Spleen (tissue), 11 donors: Measurements from ENCODE around the gene NLRP1. TPM values are rescaled to one million over a fixed set of nuclear protein-coding genes. Genes with fewer than 3 reads are reported as not detected.

Experiments
- DNase-seq: peaks from one replicate; pipeline ENCODE4 v3.0.0-alpha.2; 2020
- H3K27ac ChIP-seq, 8 donors: fragments of 200-600 bp; sonication (generic) in 7 of 8; 1 replicate in 4 of 8; 2 replicates in 4 of 8; pipeline versions ENCODE4 v1.5.0 to v1.8.0; 2016 to 2021; ENCODE audit warnings: inconsistent platforms in 4 of 8, mild to moderate bottlenecking in 4 of 8, moderate library complexity in 1 of 8
- H3K27me3 ChIP-seq, 7 donors: fragments of 200-600 bp; sonication (generic) in 6 of 7; replicated peaks in 1 of 7; 1 replicate in 4 of 7; 2 replicates in 3 of 7; pipeline versions ENCODE4 v1.5.0 to v1.8.0; 2016 to 2021; ENCODE audit warnings: inconsistent platforms in 3 of 7, mild to moderate bottlenecking in 1 of 7
- H3K36me3 ChIP-seq, 6 donors: fragments of 200-600 bp; sonication (generic) in 5 of 6; 1 replicate in 4 of 6; 2 replicates in 2 of 6; pipeline versions ENCODE4 v1.5.0 to v1.8.0; 2016 to 2021; ENCODE audit warnings: inconsistent platforms in 2 of 6
- H3K4me1 ChIP-seq, 6 donors: fragments of 200-600 bp; sonication (generic) in 5 of 6; 1 replicate in 3 of 6; 2 replicates in 3 of 6; pipeline versions ENCODE4 v1.5.0 to v1.8.0; 2016 to 2021; ENCODE audit warnings: inconsistent platforms in 3 of 6
- H3K4me3 ChIP-seq, 8 donors: fragments of 200-600 bp; sonication (generic) in 7 of 8; 1 replicate in 4 of 8; 2 replicates in 4 of 8; pipeline versions ENCODE4 v1.5.0 to v1.8.0; 2016 to 2021; ENCODE audit warnings: inconsistent platforms in 4 of 8, mild to moderate bottlenecking in 4 of 8, moderate library complexity in 2 of 8
- H3K9me3 ChIP-seq, 8 donors: fragments of 200-600 bp; sonication (generic) in 7 of 8; 1 replicate in 4 of 8; 2 replicates in 4 of 8; pipeline versions ENCODE4 v1.5.0 to v1.8.0; 2016 to 2021; ENCODE audit warnings: inconsistent platforms in 4 of 8
- CTCF ChIP-seq, 11 experiments: fragments of 200-600 bp in 7 of 11; fragments of 450-650 bp in 4 of 11; sonication (generic) in 4 of 11; IDR thresholded peaks in 8 of 11; conservative IDR thresholded peaks in 3 of 11; 1 replicate in 7 of 11; 2 replicates in 4 of 11; pipeline versions ENCODE4 v1.4.0 to v1.8.0; 2016 to 2021; ENCODE audit warnings: antibody characterized with exemption in 11 of 11, inconsistent platforms in 4 of 11, mild to moderate bottlenecking in 1 of 11
- POLR2A ChIP-seq, 3 donors: fragments of 450-650 bp; IDR thresholded peaks; one replicate each; pipeline ENCODE4 v1.5.1; 2017; ENCODE audit warnings: antibody characterized with exemption in 3 of 3, mild to moderate bottlenecking in 1 of 3
- POLR2AphosphoS5 ChIP-seq, 3 donors: sonication (generic); formaldehyde crosslinking; IDR thresholded peaks; one replicate each; pipeline ENCODE4 v1.5.1; 2017; ENCODE audit warnings: antibody characterized with exemption in 3 of 3
- WGBS, 5 donors: extraction: QIAGEN DNeasy Blood & Tissue Kit in 3 of 5; methylation state at CpG; one replicate each; pipeline versions ENCODE4 v1.1.5 to v1.1.7; 2013 to 2018; 5-methylcytosine and 5-hydroxymethylcytosine counted together
- intact Hi-C: fragments of 100-400 bp; cut with DNase I; formaldehyde crosslinking; loops from one replicate; pipeline ENCODE4 v1.15.0; 2023; ENCODE audit warnings: low total_unique reads
- polyA plus RNA-seq, 3 donors: library from polyadenylated mRNA; stranded (reverse); fragments of 200-250 nt; gene quantifications; one replicate each; pipeline ENCODE4 v1.2.1, GENCODE V29; 2013
- total RNA-seq, 7 donors: library from RNA; depleted of rRNA in 3 of 7; stranded (reverse); fragments of >200 nt in 3 of 7; fragmentation: NEBNext Ultra II Directional in 4 of 7; extraction: Animal tissue kit (Norgen Biotek cat#: 25700) in 4 of 7; gene quantifications; one replicate each; pipeline versions ENCODE4 v1.1.0 to v1.2.1, GENCODE V29; 2016 to 2021
- donor health status: healthy with polysubstance abuse.
- donor health status: DM: no; HTN: no; CAD: no; lungs with moderate emphysema.
- donor health status: DM: no; HTN: no; CAD: no.
- donor health status: Bipolar disorder and iron deficiency.
- donor health status: healthy.
- donor health status: DM: no; HTN: no; CAD: no.
- donor health status: DM: yes; HTN: yes; CAD: no.

Gene NLRP1
- total and polyA plus RNA-seq, 10 donors = 34.7 to 145 (median 76.7) TPM

GRCh38 chr17:5557990-5558389, 26.3 kb downstream of the NLRP1 start:
- Histone ChIP-seq H3K4me1 (no peaks in the 10 kb centered on the region), H3K27ac (no peak overlapping the region), H3K9me3 (no peaks in the 10 kb centered on the region), H3K4me3 (no peak overlapping the region), H3K36me3 (peaks cover 0 to 90% (median 43%) of the 10 kb centered on the region in 6 donors), H3K27me3 (no peaks in the 10 kb centered on the region)
- no peak for DNase-seq
- TF ChIP-seq CTCF (IDR thresholded peaks at IDR 0.05 in 8 of 11, conservative IDR thresholded peaks at IDR 0.05 in 3 of 11) (no peak), POLR2A (IDR thresholded peaks at IDR 0.05) (no peak), POLR2AphosphoS5 (IDR thresholded peaks at IDR 0.05) (no peak)
- intact Hi-C loops = no loop called here
- 86 to 89% (median 88%) methylated on average over 6 of the region's 6 CpGs for WGBS, 5 donors

- H3K4me3 ChIP-seq = no peak overlapping the region
- 62 to 80% (median 70%) methylated on average over 8 of the region's 8 CpGs for WGBS, 5 donors
- H3K9me3 ChIP-seq = no peaks in the 10 kb centered on the region
- intact Hi-C loops = no loop called here
- H3K27ac ChIP-seq = no peak overlapping the region
- no peak for DNase-seq
- TF ChIP-seq CTCF (IDR thresholded peaks at IDR 0.05 in 8 of 11, conservative IDR thresholded peaks at IDR 0.05 in 3 of 11) (no peak), POLR2A (IDR thresholded peaks at IDR 0.05) (no peak), POLR2AphosphoS5 (IDR thresholded peaks at IDR 0.05) (no peak)
- H3K27me3 ChIP-seq = no peaks in the 10 kb centered on the region
- H3K36me3 ChIP-seq = peaks cover 0 to 90% (median 47%) of the 10 kb centered on the region in 6 donors
- H3K4me1 ChIP-seq = no peaks in the 10 kb centered on the region
Observed at GRCh38 chr17:5557485-5557884, 26.8 kb downstream of the NLRP1 start.

- peaks cover 0 to 93% (median 58%) of the 10 kb centered on the region in 6 donors for H3K36me3 ChIP-seq
Observed at GRCh38 chr17:5555254-5555653, 29.1 kb downstream of the NLRP1 start.

GRCh38 chr17:5553479-5553878, 30.8 kb downstream of the NLRP1 start:
- H3K4me1 ChIP-seq = no peaks in the 10 kb centered on the region
- H3K36me3 ChIP-seq = peaks cover 0 to 93% (median 50%) of the 10 kb centered on the region in 6 donors
- TF ChIP-seq CTCF (IDR thresholded peaks at IDR 0.05 in 8 of 11, conservative IDR thresholded peaks at IDR 0.05 in 3 of 11) (no peak), POLR2A (IDR thresholded peaks at IDR 0.05) (no peak), POLR2AphosphoS5 (IDR thresholded peaks at IDR 0.05) (no peak)
- H3K27me3 ChIP-seq = no peaks in the 10 kb centered on the region
- whole genome bisulfite sequencing, 5 donors = 59 to 98% (median 78%) methylated on average over 3 of the region's 3 CpGs
- H3K27ac ChIP-seq = no peak overlapping the region
- H3K4me3 ChIP-seq = no peak overlapping the region
- DNase-seq = no peak
- no peaks in the 10 kb centered on the region for H3K9me3 ChIP-seq
- intact Hi-C loops = loop anchor here (5.0 kb wide), 1 partner anchor 51 kb away; a partner anchor contains a TSS

More at GRCh38 chr17:5555254-5555653, 29.1 kb downstream of the NLRP1 start:
- 65 to 86% (median 74%) methylated on average over 3 of the region's 3 CpGs for WGBS, 5 donors
- Histone ChIP-seq H3K27me3 (no peaks in the 10 kb centered on the region), H3K9me3 (no peaks in the 10 kb centered on the region), H3K4me1 (no peaks in the 10 kb centered on the region), H3K27ac (no peak overlapping the region), H3K4me3 (no peak overlapping the region)
- TF ChIP-seq POLR2AphosphoS5 (IDR thresholded peaks at IDR 0.05) (no peak), POLR2A (IDR thresholded peaks at IDR 0.05) (no peak), CTCF (IDR thresholded peaks at IDR 0.05 in 8 of 11, conservative IDR thresholded peaks at IDR 0.05 in 3 of 11) (no peak)
- intact Hi-C loops = no loop called here
- no peak for DNase-seq
